ACHN (cell line): ENCODE results near the gene HNRNPU.

Source experiments
- DNase-seq: peaks from one replicate; pipeline ENCODE4 v3.0.0-alpha.2; 2015
- in situ Hi-C: cut with HindIII; loops from 2 replicates; pipeline ENCODE4 v1.10.0; 2017; ENCODE audit warnings: low sequenced_read_pairs, low pct_ligation_motif_present, low pct_unique_long_range_greater_than_20kb

The HNRNPU gene

GRCh38 chr1:244820131-244820530 is 44.2 kb downstream of the HNRNPU start:
- in situ Hi-C loops: no loop called here
- no peak for DNase-seq

DNA sequence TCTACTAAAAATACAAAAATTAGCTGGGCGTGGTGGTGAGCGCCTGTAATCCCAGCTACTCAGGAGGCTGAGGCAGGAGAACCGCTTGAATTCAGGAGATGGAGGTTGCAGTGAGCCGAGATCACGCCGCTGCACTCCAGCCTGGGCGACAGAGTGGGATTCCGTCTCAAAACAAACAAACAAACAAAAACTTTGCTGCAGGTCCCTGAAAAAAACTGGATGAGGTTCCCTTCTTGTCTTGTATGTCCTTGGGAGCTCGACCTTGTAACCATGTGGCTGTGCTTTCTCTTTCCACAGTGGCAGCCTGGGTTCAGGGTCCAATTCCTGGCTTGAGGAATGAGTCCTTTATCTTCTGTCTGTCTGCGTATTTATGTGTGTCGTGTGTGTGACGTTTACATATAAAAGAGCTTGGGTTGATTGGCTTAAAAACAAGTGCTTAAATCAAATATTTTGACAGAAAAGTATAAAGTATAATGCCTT is 46.9 kb downstream of the HNRNPU start:
- in situ Hi-C loops: no loop called here
- no peak for DNase-seq

DNA sequence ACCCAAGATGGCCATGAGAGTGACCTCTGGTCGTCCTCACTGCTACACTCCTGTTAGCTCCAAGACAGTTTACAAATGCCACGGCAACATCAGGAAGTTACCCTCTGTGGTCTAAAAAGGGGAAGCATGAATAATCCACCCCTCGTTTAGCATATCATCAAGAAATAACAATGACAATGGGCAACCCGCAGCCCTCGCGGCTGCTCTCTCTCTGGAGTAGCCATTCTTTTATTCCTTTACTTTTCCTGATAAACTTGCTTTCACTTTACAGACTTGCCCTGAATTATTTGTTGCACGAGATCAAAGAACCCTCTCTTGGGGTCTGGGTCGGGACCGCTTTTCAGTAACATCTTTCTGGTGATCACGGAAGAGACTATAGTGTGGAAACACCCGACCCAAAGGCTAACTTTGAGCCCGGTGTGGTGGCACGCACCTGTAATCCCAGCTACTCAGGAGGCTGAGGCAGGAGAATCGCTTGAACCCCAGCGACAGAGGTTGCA is 48.7 kb downstream of the HNRNPU start:
- DNase-seq: no peak

DNA sequence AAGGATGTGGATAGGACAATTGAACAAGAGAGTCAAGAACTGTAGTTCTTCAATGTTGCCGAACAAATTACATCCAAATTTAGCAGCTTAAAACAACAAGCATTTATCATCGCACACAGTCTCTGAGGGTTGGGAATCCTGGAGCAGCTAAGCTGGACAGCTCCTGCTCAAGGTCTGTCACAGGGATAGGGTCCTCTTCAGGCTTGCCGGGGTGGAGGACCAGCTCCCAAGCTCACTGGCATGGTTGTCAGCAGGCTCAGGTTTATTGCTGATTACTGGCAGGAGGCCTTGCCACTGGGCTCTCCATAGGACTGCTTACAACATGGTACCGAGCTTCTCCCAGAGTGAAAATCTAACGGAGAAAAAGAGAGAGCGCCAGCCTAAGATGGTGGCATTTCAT is 51.0 kb downstream of the HNRNPU start:
- no peak for DNase-seq
- in situ Hi-C loops: no loop called here

More for the DNA sequence above, 48.7 kb downstream of the HNRNPU start:
- in situ Hi-C loops: no loop called here

- no peak for DNase-seq
- in situ Hi-C loops: no loop called here
Measured at GRCh38 chr1:244810221-244810620, 54.1 kb downstream of the HNRNPU start.

DNA sequence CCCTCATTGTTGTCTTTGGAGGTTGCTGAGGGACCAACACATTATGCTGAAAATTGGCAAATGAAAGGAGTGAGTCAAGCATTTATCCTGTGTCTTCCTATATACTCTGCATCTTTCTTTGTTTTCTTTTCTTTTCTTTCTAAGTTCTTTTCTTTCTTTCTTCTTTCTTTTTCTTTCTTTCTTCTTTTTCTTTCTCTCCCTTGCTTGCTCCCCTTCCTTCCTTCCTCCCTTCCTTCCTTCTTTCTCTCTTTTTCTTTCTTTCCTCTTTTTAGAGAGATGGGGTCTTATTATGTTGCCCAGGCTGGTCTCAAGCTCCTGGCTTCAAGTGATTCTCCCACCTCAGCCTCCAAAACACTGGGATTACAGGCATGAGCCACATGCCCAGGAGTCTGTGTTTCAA is 57.2 kb downstream of the HNRNPU start:
- in situ Hi-C loops: no loop called here

GRCh38 chr1:244804841-244805240 is 59.5 kb downstream of the HNRNPU start:
- DNase-seq: no peak
- in situ Hi-C loops: no loop called here

More for the DNA sequence above, 57.2 kb downstream of the HNRNPU start:
- no peak for DNase-seq

DNA sequence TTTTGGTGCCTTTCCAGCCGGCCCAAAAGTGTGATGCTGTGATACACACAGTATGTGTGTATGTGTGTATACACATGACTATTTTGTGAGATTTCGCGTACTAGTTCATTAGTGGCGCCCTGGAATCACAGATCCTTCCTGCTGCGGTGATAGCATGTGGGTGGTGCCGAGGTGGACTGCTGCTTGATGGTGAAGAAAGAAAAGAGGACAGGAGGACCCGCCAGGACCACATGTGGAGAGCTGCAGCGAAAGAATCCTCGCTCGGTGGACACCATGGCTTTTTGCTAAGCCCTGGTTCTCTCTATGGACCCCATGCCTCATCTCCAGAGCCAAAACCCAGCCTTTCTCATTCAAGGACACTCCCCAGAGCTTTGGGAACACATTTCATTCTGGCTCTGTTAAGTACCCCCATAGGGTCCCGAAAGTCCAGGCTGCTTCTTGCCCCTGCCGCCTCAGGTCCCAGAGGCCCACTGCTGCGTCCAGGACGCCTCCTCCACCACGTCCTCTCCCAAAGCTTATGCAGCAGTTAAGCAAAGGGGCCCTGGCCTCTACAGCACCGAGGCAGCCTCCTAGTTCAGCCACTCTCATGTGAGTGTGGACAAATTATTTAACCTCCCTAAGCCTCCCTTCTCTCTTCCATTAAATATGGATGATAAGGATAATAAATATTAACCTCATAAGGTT is 61.6 kb downstream of the HNRNPU start:
- no peak for DNase-seq
- in situ Hi-C loops: no loop called here

DNA sequence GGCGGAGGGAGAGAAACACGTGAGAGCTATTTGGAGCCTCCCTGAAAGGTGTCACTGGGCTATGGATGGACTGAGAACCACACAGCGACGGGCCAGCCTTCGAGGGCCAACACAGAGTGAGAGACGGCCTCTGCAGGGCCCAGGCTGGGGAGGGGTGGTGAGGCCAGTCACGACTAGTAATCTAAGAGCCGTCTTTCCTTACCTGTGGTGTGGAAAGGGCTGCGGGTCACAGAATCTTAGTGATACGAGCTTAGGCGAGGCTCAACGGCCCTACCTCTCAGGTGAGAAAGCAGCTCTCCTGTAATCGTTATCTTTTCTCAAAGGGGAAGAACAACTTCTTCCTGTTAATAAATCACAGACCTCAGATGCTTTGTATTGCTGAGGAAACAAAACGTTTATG is 62.3 kb downstream of the HNRNPU start:
- in situ Hi-C loops: no loop called here
- DNase-seq: no peak

- DNase-seq: peak; percentile 58
- in situ Hi-C loops: no loop called here
Measured at GRCh38 chr1:244801246-244801645, 63.1 kb downstream of the HNRNPU start.

DNA sequence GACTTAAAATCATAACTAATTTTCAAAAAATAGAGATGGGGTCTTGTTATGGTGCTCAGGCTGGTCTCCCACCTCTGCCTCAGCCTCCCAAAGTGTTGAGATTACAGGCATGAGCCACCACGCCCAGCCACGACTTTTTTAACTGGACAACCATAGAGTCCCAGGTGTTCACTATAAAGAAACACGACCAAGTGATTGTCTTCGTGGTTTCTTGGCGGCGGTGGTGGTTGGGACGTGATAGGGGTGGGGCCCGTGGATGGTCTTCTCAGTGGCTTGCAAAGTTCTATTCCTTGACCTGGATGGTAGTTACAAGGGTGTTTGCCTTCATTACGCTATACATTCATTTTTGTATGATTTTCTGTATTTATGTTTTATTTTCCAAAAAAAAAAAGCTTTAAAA is 63.5 kb downstream of the HNRNPU start:
- in situ Hi-C loops: no loop called here
- DNase-seq: no peak
